Measurements from ENCODE around the gene ATP8A2. TPM values are rescaled to one million over a fixed set of nuclear protein-coding genes. Genes with fewer than 3 reads are reported as not detected.

The ATP8A2 gene
- total RNA-seq, 1 donor from 2014 or later: not detected

DNA sequence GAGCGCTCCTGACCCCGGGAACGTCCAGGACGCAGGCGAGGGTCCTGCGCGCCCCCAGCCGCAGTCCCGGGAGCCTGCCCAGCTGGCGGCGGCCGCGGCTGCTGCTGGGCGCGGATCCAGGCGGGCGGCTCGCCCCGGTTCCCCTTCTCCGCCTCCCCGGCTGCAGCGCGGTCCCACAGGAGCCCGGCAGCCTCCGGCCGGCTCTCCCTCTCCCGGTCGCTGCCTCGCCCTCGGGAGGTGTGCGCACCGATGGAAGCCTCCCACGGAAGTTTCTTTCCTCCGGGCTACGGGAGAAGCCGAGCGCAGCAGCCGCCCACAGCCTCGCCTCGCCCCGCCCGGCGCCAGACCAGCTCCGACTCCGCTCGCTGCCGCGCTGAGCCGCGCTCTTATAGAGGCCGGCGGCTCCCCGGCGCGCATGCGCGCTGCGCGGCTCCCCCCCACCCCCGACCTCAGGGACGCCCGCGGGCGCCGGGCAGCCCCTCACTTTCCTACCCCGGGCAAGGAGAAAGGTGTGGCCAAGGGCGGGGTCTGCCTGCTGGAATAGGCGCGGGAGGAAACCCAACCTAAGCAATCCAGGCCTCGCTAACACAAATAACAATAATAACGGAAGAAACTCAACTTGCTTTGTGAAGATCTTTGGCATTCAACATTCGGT, 680.0 kb downstream of the ATP8A2 start, which contains the start of gene SHISA2:
SHISA2 (minus strand) TSS at position 360 of the 655 bp plus-strand sequence. CDS start 1,041 bp downstream, outside the sequence.
- no peak for FAIRE-seq
- H3K27me3 ChIP-seq (ENCODE audit: control insufficient read depth, insufficient read depth, low read length): peaks cover 22% of the 10 kb centered on the region

DNA sequence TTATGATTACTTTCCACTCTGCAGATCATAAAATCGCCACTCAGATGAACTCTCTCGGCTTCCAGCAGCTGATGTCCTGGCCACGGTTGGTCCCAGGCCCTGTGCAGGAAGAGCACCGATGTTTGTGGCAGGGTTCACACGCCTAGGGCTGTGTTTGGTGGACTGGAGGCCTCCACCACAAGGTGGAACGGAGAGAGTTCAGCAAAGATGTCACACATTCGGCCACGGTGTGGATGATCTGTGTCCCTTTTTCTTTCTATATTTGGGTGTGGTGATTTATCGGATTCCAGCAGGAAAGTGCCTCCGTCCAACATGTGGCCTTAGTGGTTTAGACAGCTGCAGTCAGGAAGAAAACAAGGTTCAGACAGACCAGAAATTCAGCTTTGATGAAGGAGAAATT, 680.6 kb downstream of the ATP8A2 start:
- Histone ChIP-seq H3K4me3 (ENCODE audit: low read depth, low read length) (no peak overlapping the region), H3K27me3 (ENCODE audit: control insufficient read depth, insufficient read depth, low read length) (peaks cover 22% of the 10 kb centered on the region), H3K36me3 (ENCODE audit: control insufficient read depth, insufficient read depth, low read length) (no peaks in the 10 kb centered on the region)
- peak; percentile 58 for FAIRE-seq
- TF ChIP-seq, protein P1, sequence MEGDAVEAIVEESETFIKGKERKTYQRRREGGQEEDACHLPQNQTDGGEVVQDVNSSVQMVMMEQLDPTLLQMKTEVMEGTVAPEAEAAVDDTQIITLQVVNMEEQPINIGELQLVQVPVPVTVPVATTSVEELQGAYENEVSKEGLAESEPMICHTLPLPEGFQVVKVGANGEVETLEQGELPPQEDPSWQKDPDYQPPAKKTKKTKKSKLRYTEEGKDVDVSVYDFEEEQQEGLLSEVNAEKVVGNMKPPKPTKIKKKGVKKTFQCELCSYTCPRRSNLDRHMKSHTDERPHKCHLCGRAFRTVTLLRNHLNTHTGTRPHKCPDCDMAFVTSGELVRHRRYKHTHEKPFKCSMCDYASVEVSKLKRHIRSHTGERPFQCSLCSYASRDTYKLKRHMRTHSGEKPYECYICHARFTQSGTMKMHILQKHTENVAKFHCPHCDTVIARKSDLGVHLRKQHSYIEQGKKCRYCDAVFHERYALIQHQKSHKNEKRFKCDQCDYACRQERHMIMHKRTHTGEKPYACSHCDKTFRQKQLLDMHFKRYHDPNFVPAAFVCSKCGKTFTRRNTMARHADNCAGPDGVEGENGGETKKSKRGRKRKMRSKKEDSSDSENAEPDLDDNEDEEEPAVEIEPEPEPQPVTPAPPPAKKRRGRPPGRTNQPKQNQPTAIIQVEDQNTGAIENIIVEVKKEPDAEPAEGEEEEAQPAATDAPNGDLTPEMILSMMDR (IDR thresholded peaks at IDR 0.05; ENCODE audit: insufficient read depth, low read length, severe bottlenecking): no peak
- no peak for DNase-seq (ENCODE audit: low read depth)

More for the DNA sequence above, 680.0 kb downstream of the ATP8A2 start, which contains the start of gene SHISA2:
- H3K4me3 ChIP-seq (ENCODE audit: low read depth, low read length): peak within 1 kb of the TSS; percentile 8
- TF ChIP-seq, protein P1 (IDR thresholded peaks at IDR 0.05; ENCODE audit: insufficient read depth, low read length, severe bottlenecking): no peak
- H3K36me3 ChIP-seq (ENCODE audit: control insufficient read depth, insufficient read depth, low read length): no peaks in the 10 kb centered on the region
- DNase-seq (ENCODE audit: low read depth): peak; percentile 20

DNA sequence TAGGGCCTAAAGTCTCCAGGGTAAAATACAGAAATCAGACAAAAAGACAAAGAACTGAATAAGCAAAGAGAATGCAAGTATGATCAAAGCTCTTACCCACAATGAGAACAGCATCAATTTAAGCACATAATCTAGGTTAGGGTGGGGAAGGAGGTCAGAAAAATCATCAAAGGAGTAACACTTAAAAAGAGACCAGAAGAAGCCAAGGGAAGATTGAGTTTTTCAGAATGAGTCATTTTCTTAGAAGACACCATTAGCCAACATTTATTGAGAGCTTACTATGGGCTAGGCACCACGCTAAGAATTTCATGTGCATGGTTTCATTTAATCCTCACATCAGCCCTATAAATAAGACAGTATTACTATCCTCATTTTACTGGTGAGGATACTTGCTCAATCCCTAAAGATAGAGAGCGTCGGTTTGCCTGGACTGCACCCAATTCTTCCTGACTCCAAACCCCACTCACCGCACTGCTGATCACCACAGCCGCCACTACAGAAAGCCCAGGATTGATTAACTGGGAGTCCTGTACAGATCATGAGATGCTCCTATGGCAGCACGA, 681.7 kb downstream of the ATP8A2 start:
- Histone ChIP-seq H3K4me3 (ENCODE audit: low read depth, low read length) (no peak overlapping the region), H3K36me3 (ENCODE audit: control insufficient read depth, insufficient read depth, low read length) (no peaks in the 10 kb centered on the region), H3K27me3 (ENCODE audit: control insufficient read depth, insufficient read depth, low read length) (peaks cover 20% of the 10 kb centered on the region)
- DNase-seq (ENCODE audit: low read depth) (no peak), FAIRE-seq (no peak)
- TF ChIP-seq, protein P1 (IDR thresholded peaks at IDR 0.05; ENCODE audit: insufficient read depth, low read length, severe bottlenecking): no peak

DNA sequence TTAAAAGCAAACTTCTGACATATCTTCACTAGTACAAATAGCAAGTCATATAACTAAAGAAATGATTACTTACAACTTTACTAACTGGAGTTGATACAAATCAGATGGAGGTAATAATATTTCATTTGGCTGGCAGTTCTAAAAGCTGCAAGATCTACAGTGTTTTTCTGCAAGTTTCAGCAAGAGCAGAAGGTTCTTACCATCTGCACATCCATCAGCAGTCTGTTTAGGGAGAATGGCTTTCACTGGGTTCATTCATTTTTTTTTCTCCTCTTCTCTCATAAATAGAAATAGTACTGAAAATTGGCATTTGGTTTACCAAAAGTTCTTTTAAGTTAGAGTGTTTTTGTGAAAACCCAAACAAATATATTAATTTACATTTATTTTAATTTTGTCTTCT, 683.1 kb downstream of the ATP8A2 start:
- DNase-seq (ENCODE audit: low read depth) (no peak), FAIRE-seq (no peak)
- no peaks in the 10 kb centered on the region for H3K36me3 ChIP-seq (ENCODE audit: control insufficient read depth, insufficient read depth, low read length)
- peaks cover 15% of the 10 kb centered on the region for H3K27me3 ChIP-seq (ENCODE audit: control insufficient read depth, insufficient read depth, low read length)
- no peak overlapping the region for H3K4me3 ChIP-seq (ENCODE audit: low read depth, low read length)
- TF ChIP-seq, protein P1 (IDR thresholded peaks at IDR 0.05; ENCODE audit: insufficient read depth, low read length, severe bottlenecking): no peak

DNA sequence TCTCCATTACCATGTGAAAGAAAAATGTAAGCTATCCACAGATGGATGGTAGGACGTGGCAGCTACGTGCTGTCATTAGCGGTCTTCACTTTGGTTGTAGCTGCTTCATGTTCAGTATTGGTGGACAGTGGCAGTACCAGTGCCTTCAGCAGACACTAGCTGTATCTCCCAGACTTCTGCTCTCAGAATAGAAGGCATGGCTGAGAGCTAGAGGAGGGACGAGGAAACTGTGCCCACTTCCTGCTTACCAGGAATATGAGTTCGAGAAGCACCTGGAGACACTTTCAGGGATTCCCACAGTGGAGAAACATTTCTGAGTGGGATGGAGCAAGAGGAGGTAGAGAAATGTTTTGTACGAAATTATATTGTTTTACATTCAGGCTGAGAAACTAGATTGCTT, 686.9 kb downstream of the ATP8A2 start:
- Histone ChIP-seq H3K36me3 (ENCODE audit: control insufficient read depth, insufficient read depth, low read length) (no peaks in the 10 kb centered on the region), H3K4me3 (ENCODE audit: low read depth, low read length) (no peak overlapping the region), H3K27me3 (ENCODE audit: control insufficient read depth, insufficient read depth, low read length) (no peaks in the 10 kb centered on the region)
- TF ChIP-seq, protein P1 (IDR thresholded peaks at IDR 0.05; ENCODE audit: insufficient read depth, low read length, severe bottlenecking): no peak
- FAIRE-seq: peak; percentile 36
- no peak for DNase-seq (ENCODE audit: low read depth)
